ENCODE results near the gene RTRAF. TPM values are rescaled to one million over a fixed set of nuclear protein-coding genes. Genes with fewer than 3 reads are reported as not detected.

The RTRAF gene
- total RNA-seq = 100 to 1,000 TPM; 112 to 180 (median 116) TPM
- 100 to 1,000 TPM; 169 to 206 TPM for polyA plus RNA-seq
- 96.4 reads per million, percentile 84 among the genes with 10 or more reads in this experiment for total RNA-seq

DNA sequence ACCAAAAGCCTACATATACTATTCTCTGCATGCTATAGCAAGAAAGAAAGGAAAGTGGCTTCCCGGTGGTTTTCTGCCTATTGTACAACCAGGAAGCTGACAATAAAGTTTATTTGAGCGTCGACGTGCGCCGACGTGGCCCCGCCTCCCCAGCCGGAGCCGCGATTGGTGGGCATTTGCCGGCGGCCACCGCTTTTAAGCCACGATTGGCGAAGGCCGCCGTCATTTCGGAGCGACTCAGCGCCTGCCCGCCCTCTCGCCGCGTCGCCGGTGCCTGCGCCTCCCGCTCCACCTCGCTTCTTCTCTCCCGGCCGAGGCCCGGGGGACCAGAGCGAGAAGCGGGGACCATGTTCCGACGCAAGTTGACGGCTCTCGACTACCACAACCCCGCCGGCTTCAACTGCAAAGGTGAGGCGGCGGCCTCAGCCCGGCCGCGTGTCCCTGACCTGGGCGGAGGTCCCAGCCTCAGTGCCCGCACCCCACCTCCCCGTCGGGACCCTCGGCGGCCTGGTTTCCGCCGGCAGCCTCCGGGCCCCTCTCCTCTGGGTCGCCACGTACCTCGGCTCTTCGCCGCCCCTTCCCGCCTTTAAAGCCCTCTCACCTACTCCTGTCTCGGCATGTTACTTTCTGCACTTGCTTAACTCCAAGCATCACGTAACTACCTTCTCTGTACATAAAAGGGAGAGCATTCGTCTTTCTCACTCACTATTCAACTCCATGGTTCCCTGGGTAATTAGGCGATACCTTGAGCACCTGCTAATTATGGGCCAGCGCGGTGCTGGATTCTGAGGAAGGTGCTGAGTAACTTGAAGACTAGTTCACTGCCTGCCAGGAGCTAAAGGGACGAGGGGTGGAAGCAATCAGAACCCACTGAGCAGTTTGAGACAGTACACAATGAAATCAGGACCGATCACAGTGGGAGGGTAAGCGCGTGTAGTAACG, at the start of gene RTRAF:
Gene RTRAF (plus strand): TSS at position 254 of the 942 bp plus-strand sequence. CDS start 94 bp downstream, at position 348.
- intact Hi-C loops (cut with micrococcal nuclease) = loop anchor here (1.0 to 10.0 kb wide), 18 partner anchors 122 to 1321 kb away; partner anchors contain the start of genes GNPNAT1 (in 2 of the 2), TMX1 (in 2 of the 2), DDHD1 (in 1 of the 2) and GNG2 (in 1 of the 2)
- peaks cover 0 to 17% (median 13%) of the 10 kb centered on the region in 5 donors for H3K36me3 Mint-ChIP-seq
- Histone ChIP-seq H3K36me3 (ENCODE audit: control insufficient read depth in 2 of 3, insufficient read depth in 3 of 3, low read length in 3 of 3) (peaks cover 4 to 24% (median 11%) of the 10 kb centered on the region in 3 experiments), H3K27ac (ENCODE audit: low read depth, low read length) (peak within 1 kb of the TSS; percentile 88), H3K9me3 (ENCODE audit: control insufficient read depth in 2 of 3, low read length in 3 of 3) (no peaks in the 10 kb centered on the region), H3K4me1 (ENCODE audit: control insufficient read depth in 2 of 2, insufficient read depth in 2 of 2, low read length in 2 of 2) (peaks cover 19 to 22% of the 10 kb centered on the region in 2 donors), H3K27me3 (ENCODE audit: control insufficient read depth in 2 of 2, insufficient read depth in 2 of 2, low read length in 2 of 2) (no peaks in the 10 kb centered on the region), H3K4me3 (ENCODE audit: low read length) (peak within 1 kb of the TSS; percentile 60)
- peak within 1 kb of the TSS; percentile 93 to 97 (median 95) for H3K4me3 Mint-ChIP-seq
- peaks cover 20 to 57% (median 50%) of the 10 kb centered on the region in 7 donors for H3K4me1 Mint-ChIP-seq
- DNase-seq (peak; percentile 86 to 93 (median 91)), ATAC-seq (peak; percentile 98)
- H3K27ac Mint-ChIP-seq = peak within 1 kb of the TSS; percentile 91 to 99 (median 95)
- ChIA-PET CTCF (interaction anchor here (0.7 to 1.5 kb wide), 2 partner anchors 11 to 196 kb away, joined by 3 to 4 read pairs; no protein-coding TSS in a partner anchor), POLR2A (interaction anchor here (0.6 kb wide), 2 partner anchors 10 to 539 kb away, joined by 3 read pairs; no protein-coding TSS in a partner anchor)
- H3K27me3 Mint-ChIP-seq = peaks cover 0 to 4% (median 0%) of the 10 kb centered on the region in 5 donors
- peaks cover 0 to 1% (median 0%) of the 10 kb centered on the region in 11 donors for H3K9me3 Mint-ChIP-seq

DNA sequence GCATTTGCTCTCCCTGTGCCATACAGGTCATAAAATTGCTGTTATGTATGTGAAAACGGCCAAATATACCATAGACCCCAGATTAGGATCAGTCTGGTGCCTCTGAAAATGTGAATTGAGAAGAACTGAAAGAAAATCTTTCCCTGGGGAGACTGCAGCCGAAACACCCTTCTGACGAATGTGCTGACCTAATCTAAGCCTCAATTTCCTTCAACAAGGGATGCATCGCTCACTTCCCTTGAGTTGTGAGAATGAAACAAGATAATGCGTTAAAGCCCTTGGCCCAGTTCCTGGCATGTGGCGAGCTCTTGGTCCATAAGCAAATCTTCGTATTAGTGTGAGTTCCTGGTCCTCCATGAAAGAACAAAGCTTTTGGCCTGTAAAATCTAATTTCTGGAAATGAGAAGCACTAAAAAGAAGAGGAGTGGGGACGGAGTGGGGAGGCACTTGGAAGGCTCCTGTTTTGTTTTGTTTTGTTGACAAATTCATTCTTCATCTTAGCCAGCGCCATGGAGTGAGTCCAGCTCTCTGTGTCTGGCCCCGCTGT, 49.5 kb upstream of the RTRAF start:
- H3K4me1 Mint-ChIP-seq = peaks cover 21 to 60% (median 41%) of the 10 kb centered on the region in 7 donors

DNA sequence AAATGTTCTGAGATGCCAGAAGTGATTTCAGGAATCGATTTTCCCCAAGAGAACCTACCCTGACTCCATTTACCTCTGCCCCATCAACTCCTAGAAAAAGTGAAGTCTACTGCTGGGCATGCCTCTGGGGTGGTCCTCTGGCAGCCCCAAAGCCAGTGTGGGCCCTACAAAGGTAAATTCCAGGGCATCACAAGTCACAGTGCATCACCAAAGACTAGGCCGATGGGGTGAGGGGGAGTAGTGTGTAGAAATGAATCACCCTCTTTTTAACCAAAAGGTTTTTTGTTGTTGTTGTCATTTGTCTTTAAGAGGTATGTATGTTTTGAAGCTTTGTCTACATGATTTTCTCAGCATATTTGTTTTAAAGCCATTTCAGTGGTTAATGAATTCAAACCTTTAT, 46.4 kb upstream of the RTRAF start:
- Mint-ChIP-seq H3K9me3 (peaks cover 0 to 20% (median 4%) of the 10 kb centered on the region in 11 donors), H3K27me3 (no peaks in the 10 kb centered on the region), H3K27ac (peak overlapping the region in 3 of 9 donors; percentile 2 to 43 (median 38)), H3K36me3 (peaks cover 16 to 79% (median 62%) of the 10 kb centered on the region in 5 donors), H3K4me3 (no peak overlapping the region), H3K4me1 (peaks cover 18 to 61% (median 42%) of the 10 kb centered on the region in 7 donors)
- H3K27ac ChIP-seq (ENCODE audit: low read depth, low read length) = no peak overlapping the region
- no peak for ATAC-seq
- CTCF ChIA-PET = no interaction called here
- H3K4me1 ChIP-seq (ENCODE audit: control insufficient read depth in 2 of 2, insufficient read depth in 2 of 2, low read length in 2 of 2) = no peaks in the 10 kb centered on the region
- DNase-seq = no peak
- H3K9me3 ChIP-seq (ENCODE audit: control insufficient read depth in 2 of 3, low read length in 3 of 3) = no peaks in the 10 kb centered on the region
- peaks cover 0 to 3% (median 0%) of the 10 kb centered on the region in 3 experiments for H3K36me3 ChIP-seq (ENCODE audit: control insufficient read depth in 2 of 3, insufficient read depth in 3 of 3, low read length in 3 of 3)
- H3K4me3 ChIP-seq (ENCODE audit: low read length) = no peak overlapping the region
- no peaks in the 10 kb centered on the region for H3K27me3 ChIP-seq (ENCODE audit: control insufficient read depth in 2 of 2, insufficient read depth in 2 of 2, low read length in 2 of 2)
- intact Hi-C loops (cut with micrococcal nuclease) = no loop called here
- POLR2A ChIA-PET = no interaction called here

More for the DNA sequence above, 49.5 kb upstream of the RTRAF start:
- Mint-ChIP-seq H3K4me3 (no peak overlapping the region), H3K27ac (peak overlapping the region in 6 of 9 donors; percentile 24 to 73 (median 58)), H3K9me3 (peaks cover 0 to 9% (median 0%) of the 10 kb centered on the region in 11 donors), H3K27me3 (no peaks in the 10 kb centered on the region), H3K36me3 (peaks cover 0 to 58% (median 36%) of the 10 kb centered on the region in 5 donors)
- no peak overlapping the region for H3K27ac ChIP-seq (ENCODE audit: low read depth, low read length)
- intact Hi-C loops (cut with micrococcal nuclease) = no loop called here
- DNase-seq (no peak), ATAC-seq (no peak)
- H3K27me3 ChIP-seq (ENCODE audit: control insufficient read depth in 2 of 2, insufficient read depth in 2 of 2, low read length in 2 of 2) = no peaks in the 10 kb centered on the region
- CTCF ChIA-PET = interaction anchor here (1.0 kb wide), 1 partner anchor 56 kb away, joined by 4 read pairs; no protein-coding TSS in a partner anchor
- H3K9me3 ChIP-seq (ENCODE audit: control insufficient read depth in 2 of 3, low read length in 3 of 3) = no peaks in the 10 kb centered on the region
- no peaks in the 10 kb centered on the region for H3K4me1 ChIP-seq (ENCODE audit: control insufficient read depth in 2 of 2, insufficient read depth in 2 of 2, low read length in 2 of 2)
- no peak overlapping the region for H3K4me3 ChIP-seq (ENCODE audit: low read length)
- POLR2A ChIA-PET = no interaction called here
- H3K36me3 ChIP-seq (ENCODE audit: control insufficient read depth in 2 of 3, insufficient read depth in 3 of 3, low read length in 3 of 3) = peaks cover 0 to 3% (median 0%) of the 10 kb centered on the region in 3 experiments

DNA sequence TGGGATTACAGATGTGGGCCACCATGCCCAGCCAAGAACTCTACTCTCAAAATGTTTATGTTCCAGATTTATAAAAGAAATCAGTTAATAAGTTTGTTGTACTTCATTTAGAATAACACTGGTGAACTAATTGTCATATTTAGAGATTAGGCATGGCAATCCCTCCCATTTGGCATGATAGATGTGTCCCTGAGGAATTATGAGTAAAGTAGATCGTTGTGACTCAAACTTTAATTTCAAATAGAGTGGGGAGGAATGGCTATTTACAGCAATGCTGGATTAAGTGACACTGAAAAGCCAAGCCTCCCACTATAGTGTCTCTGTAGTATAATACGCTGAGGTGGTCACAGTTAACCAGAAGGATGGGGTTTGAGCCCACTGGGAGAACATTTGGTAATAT, 39.3 kb upstream of the RTRAF start:
- ATAC-seq = no peak
- Mint-ChIP-seq H3K4me3 (no peak overlapping the region), H3K4me1 (peaks cover 15 to 50% (median 23%) of the 10 kb centered on the region in 7 donors), H3K9me3 (peaks cover 0 to 15% (median 3%) of the 10 kb centered on the region in 11 donors), H3K27ac (peak overlapping the region in 7 of 9 donors; percentile 21 to 70 (median 37)), H3K36me3 (peaks cover 47 to 90% (median 84%) of the 10 kb centered on the region in 5 donors), H3K27me3 (no peaks in the 10 kb centered on the region)
- no peak for DNase-seq
- Histone ChIP-seq H3K9me3 (ENCODE audit: control insufficient read depth in 2 of 3, low read length in 3 of 3) (no peaks in the 10 kb centered on the region), H3K27ac (ENCODE audit: low read depth, low read length) (no peak overlapping the region), H3K36me3 (ENCODE audit: control insufficient read depth in 2 of 3, insufficient read depth in 3 of 3, low read length in 3 of 3) (peaks cover 15 to 49% (median 17%) of the 10 kb centered on the region in 3 experiments), H3K4me1 (ENCODE audit: control insufficient read depth in 2 of 2, insufficient read depth in 2 of 2, low read length in 2 of 2) (no peaks in the 10 kb centered on the region), H3K4me3 (ENCODE audit: low read length) (no peak overlapping the region), H3K27me3 (ENCODE audit: control insufficient read depth in 2 of 2, insufficient read depth in 2 of 2, low read length in 2 of 2) (no peaks in the 10 kb centered on the region)
- POLR2A ChIA-PET = no interaction called here
- CTCF ChIA-PET = no interaction called here
- intact Hi-C loops (cut with micrococcal nuclease) = no loop called here

DNA sequence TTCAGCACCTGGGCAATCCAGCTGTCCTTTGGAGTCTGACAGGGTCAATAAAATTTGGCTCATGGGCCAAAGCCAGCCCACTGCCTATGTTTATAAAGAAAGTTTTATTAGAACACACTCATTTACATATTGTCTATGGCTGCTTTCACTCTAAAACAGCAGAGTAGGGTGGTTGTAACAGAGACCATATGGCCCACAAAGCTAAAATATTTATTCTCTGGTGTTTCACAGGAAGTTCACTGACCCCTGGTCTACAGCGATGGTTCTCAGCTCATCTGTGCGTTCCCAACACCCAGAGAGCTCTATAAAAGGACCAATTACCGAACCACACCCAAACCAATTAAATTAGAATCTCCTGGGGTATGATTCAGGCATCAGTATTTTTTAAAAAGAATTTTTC, 37.7 kb upstream of the RTRAF start:
- H3K27me3 ChIP-seq (ENCODE audit: control insufficient read depth in 2 of 2, insufficient read depth in 2 of 2, low read length in 2 of 2) = no peaks in the 10 kb centered on the region
- ChIA-PET CTCF (interaction anchor here (1.2 kb wide), 1 partner anchor 26 kb away, joined by 4 read pairs; no protein-coding TSS in a partner anchor), POLR2A (interaction anchor here (1.1 to 1.7 kb wide), 3 partner anchors 36 to 134 kb away, joined by 3 to 5 read pairs (median 4); no protein-coding TSS in a partner anchor)
- intact Hi-C loops (cut with micrococcal nuclease) = no loop called here
- no peaks in the 10 kb centered on the region for H3K9me3 ChIP-seq (ENCODE audit: control insufficient read depth in 2 of 3, low read length in 3 of 3)
- no peak overlapping the region for H3K4me3 ChIP-seq (ENCODE audit: low read length)
- H3K4me3 Mint-ChIP-seq = no peak overlapping the region
- ATAC-seq (no peak), DNase-seq (no peak)
- no peak overlapping the region for H3K27ac ChIP-seq (ENCODE audit: low read depth, low read length)
- peak overlapping the region in 4 of 9 donors; percentile 42 to 79 (median 69) for H3K27ac Mint-ChIP-seq
- peaks cover 0 to 8% (median 0%) of the 10 kb centered on the region in 11 donors for H3K9me3 Mint-ChIP-seq
- H3K27me3 Mint-ChIP-seq = no peaks in the 10 kb centered on the region
- H3K36me3 Mint-ChIP-seq = peaks cover 38 to 89% (median 84%) of the 10 kb centered on the region in 5 donors
- H3K4me1 Mint-ChIP-seq = peaks cover 8 to 40% (median 22%) of the 10 kb centered on the region in 7 donors
- H3K4me1 ChIP-seq (ENCODE audit: control insufficient read depth in 2 of 2, insufficient read depth in 2 of 2, low read length in 2 of 2) = no peaks in the 10 kb centered on the region
- H3K36me3 ChIP-seq (ENCODE audit: control insufficient read depth in 2 of 3, insufficient read depth in 3 of 3, low read length in 3 of 3) = peaks cover 15 to 65% (median 21%) of the 10 kb centered on the region in 3 experiments

DNA sequence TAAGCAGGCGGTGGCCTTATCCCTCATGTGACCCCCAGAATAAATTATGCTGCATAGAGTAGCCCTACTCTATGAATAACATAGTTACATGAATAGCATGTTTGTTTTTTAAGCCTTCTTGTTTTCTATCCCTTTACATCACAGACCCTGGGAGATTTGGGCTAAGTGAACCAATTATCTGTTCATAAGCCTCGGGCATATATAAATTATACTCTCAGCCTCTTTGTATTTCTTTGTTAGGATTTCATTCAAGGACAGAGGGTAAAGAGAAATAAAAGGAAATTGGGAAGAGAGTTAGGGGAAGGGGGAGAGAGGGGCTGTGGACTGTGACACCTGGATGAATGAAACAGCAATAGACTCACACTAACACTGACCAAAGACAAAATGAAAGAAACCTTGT, 35.3 kb upstream of the RTRAF start:
- POLR2A ChIA-PET = interaction anchor here (1.0 kb wide), 1 partner anchor 9 kb away, joined by 3 read pairs; no protein-coding TSS in a partner anchor
- intact Hi-C loops (cut with micrococcal nuclease) = no loop called here
- DNase-seq (no peak), ATAC-seq (no peak)
- H3K9me3 Mint-ChIP-seq = peaks cover 7 to 25% (median 14%) of the 10 kb centered on the region in 11 donors
- Histone ChIP-seq H3K36me3 (ENCODE audit: control insufficient read depth in 2 of 3, insufficient read depth in 3 of 3, low read length in 3 of 3) (peaks cover 15 to 89% (median 26%) of the 10 kb centered on the region in 3 experiments), H3K27me3 (ENCODE audit: control insufficient read depth in 2 of 2, insufficient read depth in 2 of 2, low read length in 2 of 2) (no peaks in the 10 kb centered on the region), H3K4me1 (ENCODE audit: control insufficient read depth in 2 of 2, insufficient read depth in 2 of 2, low read length in 2 of 2) (no peaks in the 10 kb centered on the region), H3K4me3 (ENCODE audit: low read length) (no peak overlapping the region), H3K27ac (ENCODE audit: low read depth, low read length) (no peak overlapping the region), H3K9me3 (ENCODE audit: control insufficient read depth in 2 of 3, low read length in 3 of 3) (peaks cover 0 to 6% (median 0%) of the 10 kb centered on the region in 3 experiments)
- H3K27me3 Mint-ChIP-seq = no peaks in the 10 kb centered on the region
- CTCF ChIA-PET = no interaction called here
- peaks cover 50 to 96% (median 94%) of the 10 kb centered on the region in 5 donors for H3K36me3 Mint-ChIP-seq
- H3K27ac Mint-ChIP-seq = peak overlapping the region in 6 of 9 donors; percentile 1 to 79 (median 30)
- peaks cover 6 to 42% (median 18%) of the 10 kb centered on the region in 7 donors for H3K4me1 Mint-ChIP-seq
- no peak overlapping the region for H3K4me3 Mint-ChIP-seq
